ENCODE results near the gene TMEM171. TPM values are rescaled to one million over a fixed set of nuclear protein-coding genes. Genes with fewer than 3 reads are reported as not detected.
A peak's percentile ranks its signal among the peaks of the same experiment; 100 is the strongest.

TMEM171 gene
- total RNA-seq = 9.4 and 11.3 TPM in 2 replicates

- no peak for DNase-seq (ENCODE audit: low read depth)
These were observed at the start of gene TMEM171 for GRCh38 chr5:73120222-73121118. Gene TMEM171 (plus strand): TSS chr5:73120575. CDS start chr5:73123374, 2,799 bp downstream.

GRCh38 chr5:73081093-73081492, 39.3 kb upstream of the TMEM171 start:
- DNase-seq (ENCODE audit: low read depth) = no peak

- DNase-seq (ENCODE audit: low read depth) = peak; percentile 77
These were observed 32.3 kb upstream of the TMEM171 start for GRCh38 chr5:73088026-73088425.

- peak; percentile 81 for DNase-seq (ENCODE audit: low read depth)
These were observed 26.4 kb upstream of the TMEM171 start for GRCh38 chr5:73093943-73094342.

- no peak for DNase-seq (ENCODE audit: low read depth)
These were observed 26.0 kb upstream of the TMEM171 start for GRCh38 chr5:73094415-73094814.

- no peak for DNase-seq (ENCODE audit: low read depth)
These were observed 24.7 kb upstream of the TMEM171 start for GRCh38 chr5:73095564-73096238.

GRCh38 chr5:73096239-73096575, 24.2 kb upstream of the TMEM171 start:
- DNase-seq (ENCODE audit: low read depth) = peak; percentile 85

- DNase-seq (ENCODE audit: low read depth) = no peak
These were observed 22.6 kb upstream of the TMEM171 start for GRCh38 chr5:73097740-73098139.

GRCh38 chr5:73100109-73100508, 20.3 kb upstream of the TMEM171 start:
- DNase-seq (ENCODE audit: low read depth) = no peak

- no peak for DNase-seq (ENCODE audit: low read depth)
These were observed 16.5 kb upstream of the TMEM171 start for GRCh38 chr5:73103870-73104299.

- DNase-seq (ENCODE audit: low read depth) = no peak
These were observed 16.0 kb upstream of the TMEM171 start for GRCh38 chr5:73104326-73104725.

GRCh38 chr5:73106335-73106734, 14.0 kb upstream of the TMEM171 start:
- no peak for DNase-seq (ENCODE audit: low read depth)

- no peak for DNase-seq (ENCODE audit: low read depth)
These were observed 10.2 kb upstream of the TMEM171 start for GRCh38 chr5:73110190-73110589.

- DNase-seq (ENCODE audit: low read depth) = peak; percentile 66
These were observed 8.8 kb upstream of the TMEM171 start for GRCh38 chr5:73111536-73111935.

- DNase-seq (ENCODE audit: low read depth) = no peak
These were observed 8.0 kb upstream of the TMEM171 start for GRCh38 chr5:73112359-73112758.

- no peak for DNase-seq (ENCODE audit: low read depth)
These were observed 6.2 kb upstream of the TMEM171 start for GRCh38 chr5:73114044-73114688.

- DNase-seq (ENCODE audit: low read depth) = peak; percentile 59
These were observed 4.8 kb upstream of the TMEM171 start for GRCh38 chr5:73115399-73116051.

- no peak for DNase-seq (ENCODE audit: low read depth)
These were observed 3.9 kb upstream of the TMEM171 start for GRCh38 chr5:73116506-73116905.

GRCh38 chr5:73117088-73117740, 3.2 kb upstream of the TMEM171 start:
- DNase-seq (ENCODE audit: low read depth) = no peak

- DNase-seq (ENCODE audit: low read depth) = no peak
These were observed 1.9 kb upstream of the TMEM171 start for GRCh38 chr5:73118391-73118973.

Data from renal cortical epithelial cell (primary cell).